HG02938 (cell line): ENCODE results near the gene PPARD.

ENCODE experiments used
- ATAC-seq: cut with Tn5 transposase; IDR thresholded peaks from one replicate; pipeline ENCODE4 v1.9.1; 2021; ENCODE audit warnings: mild to moderate bottlenecking, moderate library complexity; ENCODE audit not compliant: unreplicated experiment

Gene PPARD

GRCh38 chr6:35465646-35466045 is 123.3 kb downstream of the PPARD start:
- no peak for ATAC-seq

- peak; percentile 77 for ATAC-seq
Observed at GRCh38 chr6:35468181-35468979, 126.0 kb downstream of the PPARD start, which contains the start of gene RPL10A. Gene RPL10A (plus strand): TSS chr6:35468401. CDS start chr6:35468435, 34 bp downstream.

GRCh38 chr6:35468980-35469750 is 126.8 kb downstream of the PPARD start:
- ATAC-seq: no peak

GRCh38 chr6:35469751-35470662 is 127.6 kb downstream of the PPARD start:
- ATAC-seq: no peak

- no peak for ATAC-seq
Observed at GRCh38 chr6:35470663-35471120, 128.3 kb downstream of the PPARD start.

GRCh38 chr6:35471836-35472345 is 129.5 kb downstream of the PPARD start:
- ATAC-seq: no peak

- ATAC-seq: no peak
Observed at GRCh38 chr6:35473075-35473849, 130.9 kb downstream of the PPARD start.

- ATAC-seq: no peak
Observed at GRCh38 chr6:35473850-35474130, 131.4 kb downstream of the PPARD start.

GRCh38 chr6:35474131-35474941 is 132.0 kb downstream of the PPARD start:
- no peak for ATAC-seq

- ATAC-seq: no peak
Observed at GRCh38 chr6:35474942-35475570, 132.7 kb downstream of the PPARD start.

GRCh38 chr6:35475573-35475972 is 133.2 kb downstream of the PPARD start:
- no peak for ATAC-seq

- ATAC-seq: no peak
Observed at GRCh38 chr6:35476004-35476403, 133.6 kb downstream of the PPARD start.

GRCh38 chr6:35477028-35477427 is 134.7 kb downstream of the PPARD start:
- ATAC-seq: no peak
